GM19452 (cell line): ENCODE data around the gene CENPM.

ENCODE experiments used
- ATAC-seq: cut with Tn5 transposase; IDR thresholded peaks from one replicate; pipeline ENCODE4 v1.9.1; 2021; ENCODE audit not compliant: unreplicated experiment

CENPM gene

GRCh38 chr22:41900652-41901312 is 46.2 kb downstream of the CENPM start:
- ATAC-seq: no peak

GRCh38 chr22:41899992-41900651 is 46.8 kb downstream of the CENPM start:
- ATAC-seq: no peak

- no peak for ATAC-seq
These were observed 47.8 kb downstream of the CENPM start for GRCh38 chr22:41899110-41899509.

- ATAC-seq: no peak
These were observed 48.3 kb downstream of the CENPM start for GRCh38 chr22:41898645-41899044.

GRCh38 chr22:41893591-41894375 is 53.2 kb downstream of the CENPM start:
- no peak for ATAC-seq

GRCh38 chr22:41892721-41893120 is 54.2 kb downstream of the CENPM start:
- ATAC-seq: no peak

- no peak for ATAC-seq
These were observed 55.5 kb downstream of the CENPM start for GRCh38 chr22:41891407-41891806.
